ENCODE results near the gene OVOL1. TPM values are rescaled to one million over a fixed set of nuclear protein-coding genes. Genes with fewer than 3 reads are reported as not detected.
A peak's percentile ranks its signal among the peaks of the same experiment; 100 is the strongest.

Gene OVOL1
- total and polyA plus RNA-seq, 8 donors, result 0.20 to 0.45 (median 0.34) TPM

GRCh38 chr11:65801153-65801987 is 14.5 kb downstream of the OVOL1 start:
- peaks cover 17 to 76% of the 10 kb centered on the region in 2 donors for H3K27me3 ChIP-seq

GRCh38 chr11:65802841-65803240 is 16.0 kb downstream of the OVOL1 start:
- peak in 1 of 4 donors; percentile 11 for DNase-seq
- Histone ChIP-seq H3K27me3 (peaks cover 17 to 78% of the 10 kb centered on the region in 2 donors), H3K27ac (no peak overlapping the region), H3K36me3 (no peaks in the 10 kb centered on the region), H3K9me3 (no peaks in the 10 kb centered on the region), H3K4me1 (no peaks in the 10 kb centered on the region), H3K4me3 (no peak overlapping the region)
- TF ChIP-seq, protein P1, sequence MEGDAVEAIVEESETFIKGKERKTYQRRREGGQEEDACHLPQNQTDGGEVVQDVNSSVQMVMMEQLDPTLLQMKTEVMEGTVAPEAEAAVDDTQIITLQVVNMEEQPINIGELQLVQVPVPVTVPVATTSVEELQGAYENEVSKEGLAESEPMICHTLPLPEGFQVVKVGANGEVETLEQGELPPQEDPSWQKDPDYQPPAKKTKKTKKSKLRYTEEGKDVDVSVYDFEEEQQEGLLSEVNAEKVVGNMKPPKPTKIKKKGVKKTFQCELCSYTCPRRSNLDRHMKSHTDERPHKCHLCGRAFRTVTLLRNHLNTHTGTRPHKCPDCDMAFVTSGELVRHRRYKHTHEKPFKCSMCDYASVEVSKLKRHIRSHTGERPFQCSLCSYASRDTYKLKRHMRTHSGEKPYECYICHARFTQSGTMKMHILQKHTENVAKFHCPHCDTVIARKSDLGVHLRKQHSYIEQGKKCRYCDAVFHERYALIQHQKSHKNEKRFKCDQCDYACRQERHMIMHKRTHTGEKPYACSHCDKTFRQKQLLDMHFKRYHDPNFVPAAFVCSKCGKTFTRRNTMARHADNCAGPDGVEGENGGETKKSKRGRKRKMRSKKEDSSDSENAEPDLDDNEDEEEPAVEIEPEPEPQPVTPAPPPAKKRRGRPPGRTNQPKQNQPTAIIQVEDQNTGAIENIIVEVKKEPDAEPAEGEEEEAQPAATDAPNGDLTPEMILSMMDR (IDR thresholded peaks at IDR 0.05), result no peak
- intact Hi-C loops (cut with DNase I), result no loop called here
- no peak for ATAC-seq

More at GRCh38 chr11:65801153-65801987, 14.5 kb downstream of the OVOL1 start:
- Histone ChIP-seq H3K4me3 (no peak overlapping the region), H3K9me3 (no peaks in the 10 kb centered on the region), H3K4me1 (no peaks in the 10 kb centered on the region), H3K36me3 (no peaks in the 10 kb centered on the region), H3K27ac (no peak overlapping the region)
- DNase-seq (no peak), ATAC-seq (no peak)
- intact Hi-C loops (cut with DNase I), result no loop called here
- TF ChIP-seq, protein P1 (IDR thresholded peaks at IDR 0.05), result no peak

DNA sequence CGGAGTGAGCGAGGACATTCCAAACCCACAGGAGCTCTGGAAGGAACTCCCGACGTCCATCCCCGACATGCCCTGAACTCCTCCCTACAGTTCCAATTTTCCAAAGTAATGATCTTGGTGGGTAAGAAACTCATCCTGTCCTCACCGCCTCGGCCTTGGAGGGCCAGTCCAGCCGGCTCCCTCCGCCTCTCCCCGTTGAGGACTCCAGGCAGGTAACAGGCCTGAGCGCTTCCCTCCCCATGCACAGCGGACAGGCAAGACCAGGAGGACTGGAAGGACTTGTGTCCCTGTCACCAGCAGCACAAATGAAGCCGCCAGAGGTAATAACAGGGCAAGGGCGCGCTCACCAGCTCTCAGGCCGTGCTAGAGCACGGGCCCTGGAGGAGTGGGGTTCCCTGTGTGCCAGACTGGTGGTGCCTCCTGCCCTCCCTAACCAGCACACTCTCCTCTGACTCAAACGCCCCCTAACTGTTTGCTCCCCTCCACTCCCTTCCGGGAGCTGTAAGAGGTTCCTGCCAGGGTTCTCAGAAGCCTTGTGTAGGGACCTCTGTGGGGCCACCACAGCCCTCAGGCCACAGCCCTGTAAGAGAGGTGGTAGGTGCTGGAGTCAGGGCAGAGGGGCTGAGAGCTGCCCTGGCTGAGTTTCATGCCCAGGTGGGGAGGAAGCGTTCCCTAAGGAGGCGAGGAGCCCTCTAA is 17.1 kb downstream of the OVOL1 start:
- intact Hi-C loops (cut with DNase I), result no loop called here
- peaks cover 17 to 82% of the 10 kb centered on the region in 2 donors for H3K27me3 ChIP-seq

DNA sequence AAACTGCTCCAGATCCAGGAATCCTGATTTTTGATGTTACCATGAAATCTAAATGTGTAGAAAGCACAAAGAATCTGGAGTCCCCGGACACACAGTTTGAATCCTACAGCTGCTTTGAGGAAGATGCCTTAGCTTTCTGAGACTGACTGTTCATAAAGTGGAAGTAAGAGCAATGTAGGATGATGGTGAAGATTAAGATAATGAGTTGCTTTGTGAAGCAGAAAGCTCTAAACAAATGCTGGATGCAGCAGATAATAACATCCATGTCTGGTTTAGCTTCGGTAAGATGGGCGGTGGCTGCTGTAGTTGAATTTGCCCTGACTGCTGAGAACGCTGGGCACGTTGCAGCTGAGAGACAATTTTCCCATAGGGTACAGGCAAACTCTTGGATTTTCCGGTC is 20.1 kb downstream of the OVOL1 start:
- Histone ChIP-seq H3K27ac (no peak overlapping the region), H3K9me3 (no peaks in the 10 kb centered on the region), H3K4me3 (no peak overlapping the region), H3K27me3 (peaks cover 17 to 57% of the 10 kb centered on the region in 2 donors), H3K4me1 (peaks cover 0 to 3% of the 10 kb centered on the region in 2 donors), H3K36me3 (no peaks in the 10 kb centered on the region)
- intact Hi-C loops (cut with DNase I), result no loop called here
- no peak for DNase-seq
- TF ChIP-seq, protein P1 (IDR thresholded peaks at IDR 0.05), result no peak
- ATAC-seq, result no peak

More for the DNA sequence above, 17.1 kb downstream of the OVOL1 start:
- no peaks in the 10 kb centered on the region for H3K4me1 ChIP-seq
- TF ChIP-seq, protein P1 (IDR thresholded peaks at IDR 0.05), result no peak
- H3K36me3 ChIP-seq, result no peaks in the 10 kb centered on the region
- no peak overlapping the region for H3K4me3 ChIP-seq
- DNase-seq (peak in 1 of 4 donors; percentile 57), ATAC-seq (no peak)
- H3K27ac ChIP-seq, result no peak overlapping the region
- H3K9me3 ChIP-seq, result no peaks in the 10 kb centered on the region

- ATAC-seq (no peak), DNase-seq (peak in 1 of 4 donors; percentile 65)
- no peaks in the 10 kb centered on the region for H3K36me3 ChIP-seq
- intact Hi-C loops (cut with DNase I), result no loop called here
- no peaks in the 10 kb centered on the region for H3K9me3 ChIP-seq
- H3K27me3 ChIP-seq, result peaks cover 5 to 38% of the 10 kb centered on the region in 2 donors
- peaks cover 0 to 17% of the 10 kb centered on the region in 2 donors for H3K4me1 ChIP-seq
- no peak overlapping the region for H3K27ac ChIP-seq
- H3K4me3 ChIP-seq, result no peak overlapping the region
- TF ChIP-seq, protein P1 (IDR thresholded peaks at IDR 0.05), result no peak
These were observed 22.0 kb downstream of the OVOL1 start for GRCh38 chr11:65808744-65809341.
